ENCODE results near the gene OGFOD3.

Gene OGFOD3

GRCh38 chr17:82446124-82446523 is 27.7 kb upstream of the OGFOD3 start:
- no peak for DNase-seq

DNA sequence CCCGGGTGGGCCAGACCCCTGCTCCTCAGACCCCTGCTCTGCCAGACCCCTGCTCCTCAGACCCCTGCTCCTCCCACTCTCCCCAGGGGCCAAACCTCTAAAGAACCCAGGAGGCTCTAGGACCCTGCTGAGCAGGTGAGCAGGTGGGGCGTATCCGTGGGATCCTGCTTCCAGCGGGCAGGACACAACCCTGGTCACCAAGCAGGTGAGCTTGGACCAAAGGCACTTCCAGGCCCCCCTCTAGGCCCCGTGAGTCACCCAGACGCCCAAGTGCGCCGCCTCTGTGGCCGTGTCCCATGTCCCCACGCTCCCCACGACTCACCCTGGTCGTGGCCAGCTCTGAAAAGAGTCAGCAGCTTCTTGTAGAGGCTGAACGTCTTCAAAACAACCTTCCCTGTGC is 27.2 kb upstream of the OGFOD3 start:
- DNase-seq = no peak

DNA sequence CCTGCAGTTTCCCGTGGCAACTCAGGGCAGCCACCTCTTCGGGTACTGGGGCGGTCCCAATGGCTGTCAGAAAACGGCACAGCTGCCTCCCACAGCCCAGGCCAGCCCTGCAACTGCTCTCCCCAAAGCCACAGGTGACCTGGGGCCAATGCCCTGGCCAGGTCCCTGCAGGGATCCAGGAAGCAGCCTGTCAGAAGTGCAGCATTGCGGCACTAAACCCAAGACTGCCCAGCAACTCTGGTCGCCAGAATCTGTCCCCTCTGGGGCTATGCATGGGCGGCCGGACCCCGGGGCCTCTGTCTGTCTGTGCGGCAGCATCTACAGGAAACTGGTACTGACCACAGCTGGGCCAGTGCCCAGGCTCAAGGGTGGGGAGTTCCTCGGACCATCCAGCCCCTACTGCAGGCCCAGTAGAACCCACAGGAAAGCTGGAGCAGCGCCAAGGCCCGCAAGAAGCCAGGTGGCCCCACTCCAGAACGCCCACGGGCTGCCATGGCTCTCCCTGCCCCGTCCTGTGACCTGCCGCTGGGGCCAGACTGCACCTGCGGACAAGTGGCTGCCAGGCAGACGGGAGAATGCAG is 26.6 kb upstream of the OGFOD3 start:
- no peak for DNase-seq

DNA sequence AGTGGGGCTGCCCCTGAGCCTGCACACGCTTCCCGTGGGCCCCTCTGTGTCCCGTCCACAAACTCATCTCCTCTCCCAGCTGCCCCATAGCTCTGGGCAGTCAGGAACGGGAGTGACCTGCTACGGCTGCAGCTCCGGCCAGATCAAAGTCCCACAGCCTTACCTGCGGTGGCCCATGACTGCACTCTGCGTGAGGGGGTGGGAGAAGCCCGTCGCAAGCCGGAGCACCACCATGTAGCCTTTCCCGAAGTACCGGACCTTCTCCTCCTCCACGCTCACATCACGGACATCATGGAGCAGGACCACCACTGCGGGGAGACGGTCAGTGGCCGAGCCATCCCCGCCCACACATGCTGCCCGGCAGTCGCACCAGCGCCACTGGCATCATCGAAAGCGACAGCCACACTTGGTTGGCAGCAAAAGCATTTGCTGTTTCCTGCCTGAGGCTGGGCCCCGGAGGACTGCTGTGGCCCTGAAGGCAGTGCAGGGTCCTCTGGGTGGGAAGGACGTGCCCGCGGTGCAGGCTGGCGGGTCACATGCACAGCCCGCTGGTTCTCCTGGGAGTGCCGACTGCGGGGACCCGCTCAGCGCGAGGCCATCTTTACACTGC is 26.0 kb upstream of the OGFOD3 start:
- no peak for DNase-seq

DNA sequence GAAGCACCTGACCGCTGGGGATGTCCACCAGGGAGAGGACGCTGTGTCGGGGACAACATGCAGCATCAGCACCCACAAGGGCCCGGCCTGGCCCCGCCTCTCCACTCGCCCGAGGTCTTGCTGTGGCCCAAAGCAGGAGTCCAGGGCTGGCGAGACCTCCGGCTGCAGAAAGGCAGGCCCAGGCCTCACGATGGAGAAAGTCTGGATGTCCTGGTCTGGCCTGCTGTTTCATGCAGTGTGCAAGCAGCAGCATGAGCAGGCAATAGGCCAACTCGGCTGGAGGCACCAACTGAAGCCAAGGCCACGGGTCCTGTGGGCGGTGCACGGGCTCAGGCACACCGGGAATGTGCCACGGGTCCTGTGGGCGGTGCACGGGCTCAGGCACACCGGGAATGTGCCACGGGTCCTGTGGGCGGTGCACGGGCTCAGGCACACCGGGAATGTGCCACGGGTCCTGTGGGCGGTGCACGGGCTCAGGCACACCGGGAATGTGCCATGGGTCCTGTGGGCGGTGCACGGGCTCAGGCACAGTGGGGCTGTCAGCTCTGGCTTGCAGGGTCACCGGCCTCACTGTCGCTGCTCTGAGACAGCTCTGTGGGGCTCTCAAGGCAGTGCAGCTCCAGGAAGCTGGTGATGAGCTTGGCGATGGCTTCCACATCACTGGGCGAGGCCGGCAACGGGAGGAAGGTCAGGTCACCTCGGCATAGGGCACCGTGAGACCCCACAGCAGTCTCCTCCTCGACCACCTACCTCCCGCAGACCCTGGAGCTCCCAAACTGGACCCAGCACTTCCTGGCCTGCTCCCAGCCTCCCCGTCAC is 25.3 kb upstream of the OGFOD3 start:
- DNase-seq = no peak

DNA sequence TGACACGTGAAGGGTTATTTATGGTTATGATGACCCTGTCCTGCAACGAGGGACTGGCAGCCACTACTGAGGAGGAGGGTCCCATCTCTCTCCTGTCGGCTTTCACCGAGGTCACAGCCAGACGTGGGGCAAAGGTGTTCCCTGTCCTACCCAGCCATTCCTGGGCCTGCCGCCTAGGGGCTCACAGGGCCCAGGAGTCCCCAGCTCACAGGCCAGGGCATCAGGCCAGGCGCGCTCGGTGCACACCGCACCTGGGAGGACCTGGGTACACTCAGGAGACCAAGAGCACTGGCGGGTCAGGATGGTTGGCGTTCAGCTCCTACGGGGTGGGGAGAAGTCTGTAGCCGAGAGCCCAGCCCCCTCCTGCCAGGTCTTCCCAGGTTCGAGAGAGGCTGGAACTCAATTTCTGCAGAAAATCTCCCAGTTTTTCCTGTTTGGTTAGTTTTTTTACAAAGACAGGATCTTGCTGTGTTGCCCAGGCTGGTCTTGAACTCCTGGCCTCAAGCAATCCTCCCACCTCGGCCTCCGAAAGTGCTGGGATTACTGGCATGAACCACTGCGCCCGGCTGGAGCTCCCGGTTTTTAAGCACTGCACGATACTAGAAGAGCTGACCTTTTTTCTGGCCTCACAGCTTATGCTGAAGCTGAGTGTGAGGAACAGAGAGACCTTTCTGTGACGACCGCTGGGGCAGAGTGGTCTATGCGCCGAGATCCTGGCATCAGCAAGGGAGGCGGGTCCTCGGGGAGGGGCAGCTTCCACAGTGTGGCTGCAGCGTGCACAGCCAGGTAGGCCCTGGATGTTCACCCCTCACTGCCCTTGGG is 24.5 kb upstream of the OGFOD3 start:
- no peak for DNase-seq

DNA sequence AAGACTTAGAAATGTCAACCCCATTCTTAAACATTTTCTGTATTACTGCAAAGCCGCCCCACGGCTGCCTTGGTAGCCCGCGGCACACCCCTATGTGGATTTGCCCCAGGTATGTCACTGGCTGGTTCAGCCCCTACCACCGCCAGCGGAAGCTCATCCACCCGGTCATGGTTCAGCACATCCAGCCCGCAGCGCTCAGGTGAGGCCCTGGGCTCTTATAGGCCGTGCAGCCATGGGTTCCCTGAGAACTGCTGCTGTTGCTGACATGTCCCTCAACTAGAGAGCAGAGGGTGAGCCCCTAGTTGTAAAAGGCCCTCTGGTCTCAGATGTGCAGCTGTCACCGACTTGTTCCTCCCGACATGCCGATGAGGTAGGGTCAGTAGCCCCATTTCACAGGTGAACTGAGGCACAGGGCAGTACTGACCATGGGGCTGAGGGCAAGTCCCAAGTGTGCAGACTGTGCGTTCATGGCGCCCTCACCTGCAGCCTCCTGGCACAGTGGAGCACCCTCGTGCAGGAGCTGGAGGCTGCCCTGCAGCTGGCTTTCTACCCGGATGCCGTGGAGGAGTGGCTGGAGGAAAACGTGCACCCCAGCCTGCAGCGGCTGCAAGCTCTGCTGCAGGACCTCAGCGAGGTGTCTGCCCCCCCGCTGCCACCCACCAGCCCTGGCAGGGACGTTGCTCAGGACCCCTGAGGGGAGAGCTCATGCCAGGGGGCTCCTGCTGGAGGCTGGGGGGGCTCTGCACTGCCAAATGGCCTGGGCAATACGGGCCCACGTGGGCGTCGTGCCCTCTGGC is 23.5 kb upstream of the OGFOD3 start:
- no peak for DNase-seq

- no peak for DNase-seq
Observed at GRCh38 chr17:82440991-82441627, 22.7 kb upstream of the OGFOD3 start.

DNA sequence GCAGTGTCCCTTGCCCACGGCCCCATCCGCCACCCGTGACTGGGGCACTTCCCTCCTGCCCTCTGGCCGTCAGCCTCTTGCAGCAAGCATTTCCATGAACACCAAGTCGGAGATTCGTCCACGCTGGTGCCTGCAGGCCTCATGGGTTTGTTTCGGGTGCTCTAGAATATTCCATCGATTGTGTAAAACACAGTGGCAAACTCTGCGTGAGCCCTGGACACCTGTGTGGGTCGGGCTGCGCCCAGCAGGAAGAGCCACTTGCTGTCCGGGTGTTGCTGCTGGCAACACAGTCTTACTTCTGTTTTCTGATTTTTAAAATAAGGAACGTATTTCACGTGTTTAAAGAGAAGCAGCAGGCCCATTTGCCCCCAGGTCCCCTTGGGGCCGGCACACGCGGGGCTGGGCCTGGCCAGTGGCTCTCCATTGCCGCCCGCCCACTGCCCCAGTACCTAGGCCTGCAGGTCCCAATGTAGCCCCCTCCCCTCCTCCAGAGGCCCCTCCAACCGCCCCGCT is 22.1 kb upstream of the OGFOD3 start:
- DNase-seq = no peak

- DNase-seq = no peak
Observed at GRCh38 chr17:82439829-82440365, 21.5 kb upstream of the OGFOD3 start.

DNA sequence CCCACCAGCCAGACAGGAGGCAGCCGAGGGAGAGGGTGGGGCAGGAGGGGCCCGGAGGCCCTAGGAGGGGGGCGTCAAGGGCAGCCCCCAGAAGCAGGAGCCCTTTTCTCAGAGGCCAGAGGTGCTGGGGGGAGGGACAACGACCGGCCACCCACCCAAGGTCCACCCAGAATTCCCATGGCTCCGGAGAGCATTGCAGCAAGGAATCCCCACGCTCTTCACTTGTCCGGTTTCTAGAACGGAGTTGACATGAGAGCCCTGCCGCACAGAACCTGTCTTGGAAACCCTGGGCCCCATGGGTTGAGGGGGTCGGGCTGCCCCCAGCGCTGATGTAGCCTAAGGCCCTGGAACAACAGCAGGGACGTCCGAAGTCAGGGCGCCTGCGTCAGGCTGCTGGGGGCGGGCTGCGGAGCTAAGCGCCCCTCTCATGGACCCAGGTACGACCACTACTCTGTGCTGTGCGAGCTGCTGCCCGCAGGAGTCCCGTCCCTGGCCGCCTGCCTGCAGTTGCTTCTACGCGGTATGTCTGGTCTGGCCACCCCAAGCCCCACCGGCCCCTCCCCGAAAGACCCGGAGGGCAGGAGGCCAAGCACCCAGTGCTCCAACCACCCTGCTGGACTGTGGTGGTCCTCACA is 20.9 kb upstream of the OGFOD3 start:
- no peak for DNase-seq

DNA sequence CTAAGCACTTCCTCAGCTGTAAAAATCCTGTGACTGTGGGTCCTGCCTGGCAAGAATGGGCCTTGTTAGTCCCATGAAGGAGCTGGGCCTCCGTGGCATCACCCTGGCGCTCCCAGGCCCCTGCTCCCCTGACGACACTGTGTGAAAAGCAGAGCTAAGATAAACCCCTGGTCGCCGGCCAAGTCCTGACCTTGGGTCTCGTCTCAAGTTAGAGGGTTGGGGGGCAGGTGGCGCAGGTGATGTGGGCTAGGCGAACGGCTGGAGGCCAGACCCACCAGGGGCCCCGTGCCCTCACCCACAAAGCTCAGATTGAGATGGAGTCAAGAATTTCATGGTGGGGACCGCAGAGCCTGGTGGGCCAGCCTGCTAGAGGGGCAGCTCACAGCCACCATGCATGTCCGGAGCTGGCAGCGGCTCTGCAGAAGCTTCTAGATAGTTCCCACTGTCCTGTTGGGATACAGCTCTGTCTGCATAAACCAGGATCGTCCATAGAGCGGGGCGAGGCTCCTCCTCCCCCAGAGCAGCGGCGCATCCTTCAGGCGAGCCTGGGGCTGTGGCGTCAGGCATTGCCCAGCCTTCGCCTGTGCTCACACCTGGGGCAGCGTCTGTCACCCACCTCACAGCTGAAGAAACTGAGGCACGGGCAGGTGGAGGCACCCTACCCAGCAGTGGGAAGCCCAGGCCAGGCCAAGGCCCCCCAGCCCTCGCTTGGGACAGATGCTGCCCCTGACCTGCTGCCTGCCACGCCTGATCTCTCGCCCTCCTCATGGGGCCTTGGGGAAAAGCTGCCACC is 20.2 kb upstream of the OGFOD3 start:
- DNase-seq = no peak

DNA sequence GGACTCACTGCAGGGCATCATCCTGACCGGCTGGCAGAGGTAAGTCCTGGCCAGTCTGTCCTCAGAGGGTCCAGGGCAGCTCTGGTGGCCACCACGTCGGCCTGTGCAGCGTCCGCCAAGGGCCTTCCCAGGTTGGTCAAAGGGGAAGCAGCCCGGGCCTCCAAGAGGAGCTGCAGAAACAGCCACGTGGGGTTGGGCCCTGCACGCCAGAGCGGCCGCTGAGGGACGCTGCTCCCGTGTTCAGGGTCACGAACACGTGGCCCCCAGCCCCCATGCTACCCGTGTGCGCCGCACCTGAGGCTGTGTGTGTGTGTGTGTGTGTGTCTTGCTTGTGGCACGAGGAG is 18.9 kb upstream of the OGFOD3 start:
- DNase-seq = no peak

DNA sequence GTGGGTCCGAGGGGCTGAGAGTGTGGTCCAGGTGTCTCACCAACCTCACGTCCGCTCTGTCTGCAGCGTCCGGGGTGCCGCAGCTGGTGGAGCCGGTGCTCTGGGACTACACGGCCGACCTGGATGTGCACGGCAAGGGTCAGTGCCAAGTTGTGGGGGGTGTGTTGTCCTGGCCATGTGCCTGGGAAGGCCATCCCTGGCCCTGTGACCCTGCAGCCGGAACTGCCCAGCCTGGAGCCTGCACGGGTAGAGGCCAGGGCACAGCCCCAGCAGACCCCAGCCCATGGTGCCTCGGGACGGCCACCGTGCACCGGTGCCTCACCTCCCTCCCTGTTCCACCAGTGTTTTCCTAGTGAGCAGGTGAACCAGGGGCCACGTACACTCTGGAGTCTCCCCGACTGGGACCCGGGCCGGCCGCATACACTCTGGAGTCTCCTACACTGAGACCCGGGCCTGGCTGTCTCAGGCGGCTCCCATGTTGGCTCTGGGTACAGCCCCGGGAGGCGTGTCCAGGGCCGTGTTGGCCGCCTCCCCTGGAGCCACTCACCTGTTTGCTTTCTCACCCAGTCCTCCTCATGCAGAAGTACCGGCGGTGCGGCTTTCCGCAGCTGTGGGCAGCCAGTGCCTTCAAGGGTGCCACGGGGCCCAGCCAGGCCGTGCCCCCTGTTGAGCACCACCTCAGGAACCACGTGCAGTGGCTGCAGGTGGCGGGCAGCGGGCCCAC is 18.4 kb upstream of the OGFOD3 start:
- no peak for DNase-seq

- DNase-seq = no peak
Observed at GRCh38 chr17:82435601-82436583, 17.5 kb upstream of the OGFOD3 start.

DNA sequence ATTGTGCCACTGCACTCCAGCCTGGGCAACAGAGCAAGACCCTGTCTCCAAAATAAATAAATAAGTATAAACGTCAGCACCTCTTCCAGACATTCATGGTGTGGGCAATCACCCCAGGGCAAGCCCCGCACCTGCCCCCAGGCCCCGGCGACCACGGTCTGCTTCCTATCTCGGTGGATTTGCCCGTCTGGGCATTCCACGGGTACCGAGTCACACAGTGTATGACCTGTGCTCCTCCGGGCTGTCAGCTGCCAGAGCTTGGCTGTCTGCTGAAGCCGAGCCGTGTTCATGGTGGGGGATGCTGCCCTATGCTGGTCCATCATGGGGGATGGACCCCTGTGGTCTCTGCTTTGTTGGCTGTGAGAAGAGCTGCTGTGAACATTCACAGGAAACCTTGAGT is 16.7 kb upstream of the OGFOD3 start:
- no peak for DNase-seq

DNA sequence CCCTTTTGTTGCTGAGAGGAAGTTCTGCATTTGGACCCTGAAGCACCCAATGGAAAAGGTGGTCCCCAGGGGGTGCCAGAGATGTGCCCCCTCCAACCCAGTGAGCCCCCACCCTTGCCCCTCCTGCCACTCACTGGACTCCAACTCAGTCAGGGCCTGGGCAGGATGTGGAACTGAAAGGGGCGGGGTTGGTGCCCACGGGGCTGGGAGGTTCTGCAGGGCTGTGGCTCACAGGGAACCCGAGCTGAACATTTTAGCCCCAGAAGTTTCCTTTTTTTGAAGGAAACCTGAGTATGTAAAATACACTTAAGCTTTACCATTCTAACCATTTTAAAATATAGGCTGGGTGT is 15.8 kb upstream of the OGFOD3 start:
- no peak for DNase-seq

- no peak for DNase-seq
Observed at GRCh38 chr17:82433560-82434215, 15.3 kb upstream of the OGFOD3 start.
